NCI-H2081 (cell line): ENCODE results near the gene UBE2L6.
"Not testable (repeated sequence)": the region's sequence is repeated elsewhere in the genome, so short reads cannot be mapped to it uniquely, and the experiment has no call there.

ENCODE experiments used
- DNase-seq, 2 experiments: peaks; one replicate each; lab custom pipeline; 2025; lab: John Stamatoyannopoulos, UW

UBE2L6 gene

GRCh38 chr11:57566905-57567514, 462 bp downstream of the UBE2L6 start:
- DNase-seq: no peak

- no peak for DNase-seq
Observed at GRCh38 chr11:57566005-57566904, 1.2 kb downstream of the UBE2L6 start.

GRCh38 chr11:57562596-57562995, 4.9 kb downstream of the UBE2L6 start:
- DNase-seq: no peak

GRCh38 chr11:57560146-57560545, 7.3 kb downstream of the UBE2L6 start:
- DNase-seq: no peak

GRCh38 chr11:57556041-57556440, 11.4 kb downstream of the UBE2L6 start:
- DNase-seq: no peak

- DNase-seq: no peak
Observed at GRCh38 chr11:57555393-57555792, 12.1 kb downstream of the UBE2L6 start.

GRCh38 chr11:57552479-57552878, 15.0 kb downstream of the UBE2L6 start:
- no peak for DNase-seq

GRCh38 chr11:57551941-57552340, 15.5 kb downstream of the UBE2L6 start:
- no peak for DNase-seq

GRCh38 chr11:57549983-57550382, 17.5 kb downstream of the UBE2L6 start:
- no peak for DNase-seq

GRCh38 chr11:57547854-57548377, 19.6 kb downstream of the UBE2L6 start:
- DNase-seq: no peak

GRCh38 chr11:57546869-57547475, 20.5 kb downstream of the UBE2L6 start:
- no peak for DNase-seq

- DNase-seq: no peak
Observed at GRCh38 chr11:57546451-57546850, 21.0 kb downstream of the UBE2L6 start.

- no peak for DNase-seq
Observed at GRCh38 chr11:57545883-57546282, 21.6 kb downstream of the UBE2L6 start.

- DNase-seq: no peak
Observed at GRCh38 chr11:57544566-57544965, 22.9 kb downstream of the UBE2L6 start.

- DNase-seq: no peak
Observed at GRCh38 chr11:57543593-57543992, 23.9 kb downstream of the UBE2L6 start.

GRCh38 chr11:57542582-57542981, 24.9 kb downstream of the UBE2L6 start:
- DNase-seq: no peak

GRCh38 chr11:57541169-57541568, 26.3 kb downstream of the UBE2L6 start:
- DNase-seq: no peak

GRCh38 chr11:57539342-57539741, 28.1 kb downstream of the UBE2L6 start:
- DNase-seq: no peak

GRCh38 chr11:57536947-57537619, 30.4 kb downstream of the UBE2L6 start, which contains the start of gene SMTNL1:
TSS of gene SMTNL1 (plus strand) at chr11:57537595. CDS start at chr11:57542643, 5,048 bp downstream.
- DNase-seq: no peak

GRCh38 chr11:57534449-57534848, 33.0 kb downstream of the UBE2L6 start:
- DNase-seq: not testable (repeated sequence)

- DNase-seq: peak; percentile 97 to 99
Observed at GRCh38 chr11:57530596-57531507, 36.6 kb downstream of the UBE2L6 start, which contains the start of gene TIMM10. TSS of gene TIMM10 (minus strand) at chr11:57530754. CDS start at chr11:57530189, 565 bp downstream.
